Germinal center (tissue), 1 donor: ENCODE measurements around the gene TLR3.
"Not testable (repeated sequence)": the region's sequence is repeated elsewhere in the genome, so short reads cannot be mapped to it uniquely, and the experiment has no call there.

Source experiments
- DNase-seq: peaks from one replicate; pipeline ENCODE4 v3.0.0; 2012; ENCODE audit warnings: mixed read lengths, low spot score

The TLR3 gene

DNA sequence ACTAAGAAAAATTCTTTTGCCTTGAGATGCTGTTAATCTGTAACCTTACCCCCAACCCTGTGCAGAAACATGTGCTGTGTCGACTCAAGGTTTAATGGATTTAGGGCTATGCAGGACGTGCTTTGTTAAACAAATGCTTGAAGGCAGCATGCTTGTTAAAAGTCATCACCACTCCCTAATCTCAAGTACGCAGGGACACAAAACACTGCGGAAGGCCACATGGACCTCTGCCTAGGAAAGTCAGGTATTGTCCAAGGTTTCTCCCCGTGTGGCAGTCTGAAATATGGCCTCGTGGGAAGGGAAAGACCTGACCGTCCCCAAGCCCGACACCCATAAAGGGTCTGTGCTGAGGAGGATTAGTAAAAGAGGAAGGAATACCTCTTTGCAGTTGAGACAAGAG, 18.8 kb upstream of the TLR3 start:
- not testable (repeated sequence) for DNase-seq

DNA sequence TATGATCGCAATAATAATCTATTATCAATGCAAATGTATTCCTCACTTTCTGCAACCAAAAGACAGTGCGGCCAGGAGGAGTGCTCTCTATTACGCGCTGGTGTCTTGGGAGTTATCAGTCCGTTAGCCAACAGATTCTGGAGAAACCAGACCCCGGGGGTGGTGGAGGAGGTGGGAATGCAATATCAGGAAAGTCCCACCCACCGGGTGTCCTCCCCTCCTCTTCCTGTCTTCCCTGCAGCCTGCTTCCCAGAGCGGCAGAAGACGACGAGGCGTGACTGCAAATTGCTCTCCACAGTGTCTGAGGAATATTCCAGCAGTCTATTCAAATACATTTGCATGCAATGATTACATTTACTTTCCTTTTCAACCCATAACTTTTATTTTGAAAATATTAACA, 17.9 kb upstream of the TLR3 start:
- DNase-seq = no peak

DNA sequence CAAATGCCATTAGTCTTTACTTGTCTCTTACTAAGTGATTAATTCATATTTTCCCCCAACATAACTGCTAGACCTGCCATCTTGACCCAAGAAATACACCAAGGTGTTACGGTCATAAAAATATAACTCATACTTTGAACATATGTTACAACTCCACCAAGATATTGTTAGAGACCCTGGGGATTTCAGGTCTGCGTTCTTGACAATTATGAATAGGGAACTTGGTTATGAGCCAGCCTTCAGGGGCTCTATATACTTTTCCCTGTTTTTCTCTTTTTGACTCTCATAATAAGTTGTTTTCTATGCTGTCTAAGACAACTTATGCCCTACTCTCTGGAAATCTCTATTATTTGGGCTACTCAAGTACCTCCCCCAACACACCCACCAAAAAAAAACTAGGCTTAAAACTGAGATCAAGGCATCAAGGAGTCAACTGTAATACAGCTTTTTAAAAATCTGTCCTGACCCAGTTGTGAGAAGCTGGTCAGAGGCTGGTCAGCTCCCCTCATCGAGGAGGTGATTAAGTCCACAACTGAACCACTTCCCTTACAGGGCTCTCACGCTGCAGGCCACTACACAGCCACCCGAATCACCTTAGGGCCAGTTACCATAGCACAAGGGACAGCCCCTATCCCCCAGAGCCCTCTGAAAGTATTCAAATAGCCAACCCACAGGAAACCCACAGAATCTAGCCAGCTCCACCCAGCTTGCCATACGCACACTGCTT, 10.5 kb upstream of the TLR3 start:
- peak; percentile 15 for DNase-seq

DNA sequence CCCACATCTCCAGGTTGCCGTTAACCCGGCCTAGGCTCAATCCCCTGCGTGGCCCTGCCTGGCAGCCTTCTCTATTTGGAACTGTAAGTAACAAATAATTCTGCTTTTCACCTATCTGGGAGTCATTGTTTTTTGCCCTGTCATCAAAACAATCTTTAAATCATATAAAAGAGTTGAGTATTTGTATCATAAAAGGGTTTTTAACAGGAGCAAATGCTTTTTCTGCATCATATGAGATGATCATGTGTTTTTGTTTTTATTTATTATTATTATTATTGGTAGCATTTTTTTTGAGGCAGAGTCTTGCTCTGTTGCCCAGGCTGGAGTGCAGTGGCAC, 10.0 kb upstream of the TLR3 start:
- no peak for DNase-seq

DNA sequence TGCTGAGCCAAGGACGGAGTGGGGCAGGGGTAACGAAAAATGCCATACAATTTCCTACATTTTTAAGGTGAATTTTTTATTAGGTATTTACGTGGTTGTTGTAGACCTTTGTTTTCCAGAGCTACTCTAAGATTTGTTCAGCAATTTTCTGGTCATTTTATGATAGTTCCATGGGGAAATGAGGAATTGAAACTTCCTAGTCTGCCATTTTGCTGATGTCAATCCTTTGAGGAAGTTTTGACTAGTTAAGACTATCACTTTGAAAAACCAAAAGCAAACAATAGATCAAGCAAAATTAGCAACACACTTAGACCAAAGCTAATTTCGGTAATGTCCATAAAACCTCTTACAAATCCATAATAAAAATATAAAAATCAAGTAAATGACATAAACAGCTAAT, 7.0 kb upstream of the TLR3 start:
- no peak for DNase-seq

DNA sequence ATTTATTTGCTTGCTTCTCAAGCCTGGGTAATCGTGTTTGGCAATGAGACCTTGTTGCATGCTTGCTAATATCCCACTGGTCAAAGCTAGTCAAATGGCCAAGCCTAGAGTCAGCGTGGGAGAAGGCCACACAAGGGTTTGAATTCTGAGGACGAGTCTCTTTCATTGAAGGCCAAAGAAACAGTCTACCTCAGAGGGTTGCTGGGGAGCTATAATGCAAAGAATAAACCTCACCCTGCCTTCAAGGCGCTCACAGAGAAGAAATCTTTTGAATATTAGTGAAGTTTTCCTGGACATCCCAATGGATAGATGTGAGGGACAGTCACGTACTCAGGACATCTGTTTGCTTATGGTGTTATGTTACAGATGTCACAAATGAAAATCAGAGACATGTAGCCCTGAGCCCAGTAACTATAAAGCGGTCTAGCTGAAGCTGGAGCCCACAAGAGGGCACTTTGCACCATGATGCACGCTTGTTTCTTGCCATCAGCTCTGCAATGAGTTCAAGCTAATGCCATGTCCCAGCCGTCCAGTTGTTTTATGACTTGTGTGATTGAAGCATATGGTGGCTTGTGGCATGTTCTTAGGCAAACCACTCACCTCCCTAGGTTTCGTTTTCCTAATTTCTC, 1.1 kb upstream of the TLR3 start:
- no peak for DNase-seq

DNA sequence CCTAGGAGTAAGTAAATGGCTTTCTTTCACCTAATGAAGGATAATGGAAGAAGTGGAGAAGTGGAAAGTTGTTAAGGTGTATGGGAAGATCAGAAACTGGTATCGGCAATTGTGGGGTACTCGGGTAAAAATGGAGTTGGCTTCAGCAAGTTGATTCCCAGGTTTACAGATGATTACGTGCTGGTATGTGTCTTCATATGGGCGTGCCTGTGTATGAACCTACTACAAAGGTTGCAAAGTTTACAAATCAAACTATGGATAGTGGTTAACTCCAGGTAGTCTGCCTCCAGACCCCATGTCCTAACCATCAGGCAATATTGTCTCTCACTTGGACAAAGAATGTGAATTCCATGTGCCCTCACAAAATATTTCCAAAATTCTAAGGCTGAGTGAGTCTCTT, 773 bp downstream of the TLR3 start:
- DNase-seq = no peak

DNA sequence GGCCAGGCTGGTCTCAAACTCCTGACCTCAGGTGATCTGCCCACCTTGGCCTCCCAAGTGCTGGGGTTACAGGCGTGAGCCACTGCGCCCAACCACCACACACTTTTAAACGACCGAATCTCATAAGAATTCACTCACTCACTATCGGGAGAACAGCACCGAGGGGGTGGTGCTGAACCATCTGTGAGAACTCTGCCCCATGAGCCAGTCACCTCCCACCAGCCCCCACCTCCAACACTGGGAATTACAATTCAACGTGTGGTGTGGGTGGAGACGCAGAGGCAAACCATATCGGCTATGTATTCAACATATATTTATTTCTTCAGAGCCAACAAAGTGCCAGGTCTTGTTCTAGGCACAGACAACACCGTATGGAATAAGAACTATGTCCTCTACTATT, 3.6 kb downstream of the TLR3 start:
- DNase-seq = no peak

DNA sequence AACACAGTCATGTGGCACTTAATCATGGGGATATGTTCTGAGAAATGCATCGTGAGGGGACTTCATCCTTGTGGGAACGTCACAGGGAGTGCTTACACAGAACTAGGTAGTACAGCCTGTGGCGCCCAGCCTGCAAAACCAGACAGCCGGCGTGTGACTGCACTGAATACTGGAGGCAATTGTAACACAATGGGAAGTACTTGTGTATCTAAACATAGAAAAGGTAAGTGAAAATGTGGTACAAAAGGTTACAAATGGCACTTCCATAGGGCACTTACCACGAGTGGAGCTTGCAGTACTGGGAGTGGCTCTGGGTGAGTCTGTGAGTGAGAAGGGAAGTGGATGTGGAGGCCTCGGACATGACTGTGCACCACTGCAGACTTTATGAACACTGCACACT, 5.2 kb downstream of the TLR3 start:
- no peak for DNase-seq

DNA sequence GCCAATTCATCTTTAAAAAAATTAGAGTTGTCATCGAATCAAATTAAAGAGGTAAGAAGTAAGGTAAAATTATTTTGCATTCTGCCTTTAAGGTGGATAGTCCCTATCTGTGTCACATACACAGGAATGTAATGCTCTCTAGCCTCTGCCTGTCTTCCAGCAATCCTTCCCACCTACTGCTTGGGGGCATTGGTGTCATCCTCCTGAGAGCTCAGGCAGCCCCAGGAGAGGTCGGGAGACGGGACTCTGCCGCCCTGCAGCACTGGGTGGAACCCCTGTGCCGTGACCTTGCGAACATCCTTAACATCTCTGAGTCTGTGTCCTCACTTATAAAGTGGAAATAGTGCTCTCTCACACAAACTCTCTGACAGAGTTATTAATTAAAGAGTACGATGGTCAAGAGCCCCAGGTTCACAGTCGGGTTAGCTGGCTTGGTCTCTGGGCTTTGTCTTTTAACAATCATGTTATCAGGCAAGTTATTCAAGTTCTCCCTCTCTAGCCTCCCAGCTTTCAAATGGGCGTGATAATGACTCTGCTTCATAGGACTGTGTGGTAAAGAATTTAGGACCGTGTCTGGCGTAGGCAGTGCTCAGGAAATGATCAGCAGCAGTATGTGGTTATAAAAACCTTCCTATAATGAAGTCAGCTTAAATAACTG, 10.2 kb downstream of the TLR3 start:
- no peak for DNase-seq

DNA sequence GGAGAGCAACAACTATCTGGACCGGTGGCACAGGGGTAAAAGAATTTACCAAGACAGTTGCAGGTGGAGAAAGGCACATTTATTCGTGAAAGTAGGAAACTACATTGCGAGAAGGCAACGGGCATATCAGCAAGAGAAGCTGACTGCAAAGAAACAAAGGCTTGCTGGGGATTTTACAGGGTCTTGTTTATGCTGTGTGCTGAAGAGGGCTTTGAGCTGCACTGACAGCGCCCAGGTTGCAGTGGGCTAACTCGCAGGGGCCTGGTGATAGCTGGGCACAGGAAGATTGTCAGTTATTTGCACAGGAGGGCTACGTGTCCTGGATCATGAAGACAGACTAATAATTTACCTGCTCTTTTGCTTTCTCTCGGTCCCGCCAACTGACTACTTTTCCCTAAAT, 10.7 kb downstream of the TLR3 start:
- no peak for DNase-seq

DNA sequence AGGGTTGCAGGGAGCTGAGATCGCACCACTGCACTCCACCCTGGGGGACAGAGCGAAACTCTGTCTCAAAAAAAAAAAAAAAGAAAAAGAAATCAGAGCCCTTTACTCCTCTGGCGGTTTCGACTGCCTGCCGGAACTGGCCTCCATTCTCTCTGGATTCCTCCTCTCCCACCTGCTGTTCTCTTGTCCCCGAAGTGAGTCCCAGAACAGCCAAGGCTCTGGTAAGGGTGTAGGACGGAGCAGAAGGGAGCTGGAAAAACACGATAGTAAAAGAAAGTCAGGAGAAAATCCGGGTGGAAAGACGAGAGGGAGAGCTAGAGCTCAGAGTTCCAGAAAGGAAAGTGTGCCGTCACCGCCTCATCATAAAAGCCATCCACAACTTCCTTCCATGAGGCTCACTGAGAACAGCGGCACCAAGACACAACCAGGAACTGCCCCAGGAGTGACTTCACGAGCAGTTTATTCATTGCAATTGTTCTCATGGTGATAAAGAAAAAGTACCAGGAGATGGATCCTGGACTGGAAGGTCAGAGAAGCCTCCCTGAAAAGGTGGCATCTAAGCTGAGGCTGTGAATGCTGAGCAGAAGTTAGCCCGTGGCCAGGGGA, 12.3 kb downstream of the TLR3 start:
- DNase-seq = no peak

DNA sequence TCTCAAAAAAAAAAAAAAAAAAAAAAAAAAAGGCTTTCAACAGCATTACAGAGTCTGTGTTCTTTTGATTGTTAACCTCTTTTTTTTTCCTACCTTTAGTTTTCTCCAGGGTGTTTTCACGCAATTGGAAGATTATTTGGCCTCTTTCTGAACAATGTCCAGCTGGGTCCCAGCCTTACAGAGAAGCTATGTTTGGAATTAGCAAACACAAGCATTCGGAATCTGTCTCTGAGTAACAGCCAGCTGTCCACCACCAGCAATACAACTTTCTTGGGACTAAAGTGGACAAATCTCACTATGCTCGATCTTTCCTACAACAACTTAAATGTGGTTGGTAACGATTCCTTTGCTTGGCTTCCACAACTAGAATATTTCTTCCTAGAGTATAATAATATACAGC, 13.3 kb downstream of the TLR3 start:
- DNase-seq = no peak

DNA sequence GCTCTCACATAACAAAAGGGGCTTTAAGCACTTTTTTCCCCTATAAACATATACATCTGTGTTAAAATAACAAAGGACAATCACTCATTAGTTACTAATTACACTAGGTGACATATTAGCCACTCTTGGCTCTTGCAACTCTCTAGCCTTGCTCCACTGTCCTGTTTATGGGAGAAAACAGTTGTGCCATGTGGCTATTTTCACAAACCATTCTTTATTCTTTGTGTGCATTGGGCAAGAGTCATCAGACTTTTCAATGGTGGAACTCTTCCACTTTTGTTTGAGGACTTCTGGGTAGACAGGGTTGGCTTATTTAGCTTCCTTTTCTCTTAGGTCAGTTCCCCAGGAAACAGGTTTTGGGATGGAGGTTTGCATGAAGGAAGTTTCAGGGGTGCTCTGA, 19.6 kb downstream of the TLR3 start:
- DNase-seq = no peak

DNA sequence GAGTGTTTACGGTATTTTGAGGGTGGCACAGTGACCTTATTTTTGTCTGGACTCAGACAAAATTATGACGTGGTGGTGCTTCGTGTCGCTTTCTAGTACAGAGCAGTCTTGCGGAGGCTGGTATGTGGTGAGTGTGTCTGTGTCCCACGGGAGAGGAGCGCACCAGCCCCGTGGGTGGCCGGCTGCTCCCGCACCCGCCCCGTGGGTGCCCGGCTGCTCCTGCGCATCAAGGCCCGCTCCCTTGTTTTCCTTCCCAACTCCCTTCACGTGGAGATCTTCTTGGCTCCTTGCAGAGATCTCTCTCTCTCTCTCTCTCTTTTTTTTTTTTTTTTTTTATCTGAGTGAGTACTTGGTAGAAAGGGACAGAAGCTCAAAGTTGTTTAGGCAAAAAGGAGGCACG, 23.3 kb downstream of the TLR3 start:
- no peak for DNase-seq

DNA sequence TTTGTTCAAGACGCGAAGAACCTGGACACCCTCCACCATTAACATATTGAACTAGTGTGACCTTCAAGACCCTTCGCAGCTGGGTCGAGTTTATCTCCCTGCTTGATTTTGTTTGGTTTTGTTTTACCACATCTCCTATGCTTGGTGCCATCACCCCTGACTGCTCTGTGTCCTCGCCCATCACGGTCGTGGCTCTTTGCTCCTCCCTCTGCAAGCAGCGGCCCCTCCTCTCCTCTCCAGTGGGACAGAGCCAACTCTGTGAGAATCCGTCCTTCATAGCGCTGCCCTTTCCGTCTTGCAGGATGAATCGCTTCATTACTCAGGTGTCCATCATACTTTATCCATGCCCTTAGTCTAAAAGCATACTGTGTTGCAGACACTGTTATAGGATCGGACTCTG, 26.4 kb downstream of the TLR3 start:
- no peak for DNase-seq

DNA sequence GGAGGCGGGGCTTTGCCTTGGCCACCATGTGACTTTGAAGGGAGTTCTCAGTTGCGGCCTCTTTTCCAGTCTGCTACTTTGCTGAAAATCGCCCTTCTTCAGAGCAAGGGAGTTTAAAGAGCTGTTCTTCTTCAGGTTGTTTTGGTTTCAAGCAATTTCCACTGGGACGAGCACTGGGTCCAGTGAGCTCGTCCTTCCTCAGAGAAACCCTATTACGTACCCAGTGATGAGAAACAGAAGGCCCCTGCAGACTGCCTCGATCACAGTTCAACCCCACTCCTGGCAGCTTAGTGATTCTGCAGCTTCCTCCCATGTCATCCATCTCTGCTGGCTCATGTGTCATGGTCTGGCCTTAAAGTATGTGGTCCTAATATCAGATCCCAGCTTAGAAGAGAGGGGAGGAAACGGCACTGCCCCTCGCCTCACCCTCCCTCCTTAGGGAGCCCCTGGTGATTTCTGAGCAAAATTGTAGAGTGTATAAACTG, 27.8 kb downstream of the TLR3 start:
- DNase-seq = no peak

DNA sequence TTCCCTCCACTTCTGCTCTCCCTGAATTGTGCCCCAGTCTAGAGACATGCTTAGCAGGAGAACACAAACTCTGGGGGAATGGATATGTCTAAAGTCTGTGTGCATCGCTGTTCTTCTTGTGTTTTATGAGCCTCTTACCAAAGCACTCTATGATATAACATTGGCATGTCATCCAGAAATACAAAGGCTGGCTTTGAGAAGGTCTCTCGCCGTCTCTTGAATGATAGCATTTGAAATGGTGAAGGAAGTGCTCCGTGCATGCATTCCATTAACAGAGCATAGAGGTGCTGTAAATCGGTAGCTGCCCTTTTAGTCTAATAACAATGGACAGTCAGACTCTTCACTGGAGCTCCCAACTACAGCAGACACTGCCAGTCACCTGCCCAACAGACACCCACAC, 28.4 kb downstream of the TLR3 start:
- no peak for DNase-seq

DNA sequence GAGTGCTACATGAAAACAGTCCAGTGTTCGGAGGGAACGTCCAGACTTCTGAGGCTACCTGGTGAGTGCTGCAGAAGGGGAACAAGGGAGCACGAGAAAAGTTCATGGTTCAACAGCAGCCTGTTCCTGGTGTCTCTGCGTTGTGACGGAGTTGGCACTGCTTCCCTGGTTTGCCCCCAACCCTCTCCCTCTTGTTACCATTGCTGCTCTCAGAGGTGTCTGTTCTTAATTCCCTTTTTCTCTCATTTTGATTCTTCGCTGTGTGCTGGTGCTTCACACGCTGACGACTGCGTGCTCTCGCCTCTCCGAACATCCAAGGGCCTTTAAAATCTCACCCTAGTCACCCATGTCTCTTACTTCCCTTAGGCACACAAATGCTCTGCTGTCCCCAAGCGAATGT, 34.0 kb downstream of the TLR3 start:
- no peak for DNase-seq

DNA sequence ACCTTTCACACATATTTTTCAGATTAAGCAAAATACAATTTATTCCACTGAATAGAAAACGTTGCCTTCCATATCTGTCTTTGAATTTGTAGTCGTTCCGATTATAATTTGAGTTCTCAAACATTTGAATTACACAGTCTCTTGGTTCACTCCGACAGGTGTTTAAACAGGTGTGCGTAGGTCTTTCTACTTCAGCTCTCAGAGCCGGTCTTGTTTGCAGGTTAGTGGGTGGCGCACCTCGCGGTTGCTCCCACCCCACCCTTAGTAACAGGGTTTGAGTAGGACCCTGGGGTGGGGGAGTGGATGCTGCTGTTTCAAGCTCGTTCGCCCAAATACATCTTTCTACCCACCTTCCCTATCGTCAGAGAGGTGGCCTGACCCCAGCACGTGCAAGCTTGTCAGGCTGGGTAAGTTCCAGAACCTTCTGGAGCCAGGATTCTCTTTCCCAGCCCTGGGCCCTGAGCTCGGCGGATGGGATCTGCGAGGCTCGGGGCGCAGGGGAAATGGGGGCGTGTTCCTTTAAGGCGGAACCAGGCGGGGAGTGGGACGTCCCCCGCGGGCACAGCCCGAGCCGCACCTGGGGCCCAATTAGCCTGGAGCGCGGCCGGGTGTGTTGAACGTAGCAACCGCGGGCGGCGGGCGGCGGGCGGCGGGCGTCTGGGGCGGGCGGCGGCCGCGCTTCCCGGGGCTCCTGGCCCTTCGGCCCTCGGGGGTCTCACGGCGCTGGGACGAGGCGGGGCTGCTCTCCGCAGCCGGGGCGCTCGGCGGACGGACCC, 35.3 kb downstream of the TLR3 start, which contains the start of gene FAM149A:
FAM149A (plus strand) TSS at position 591 of the 776 bp plus-strand sequence.
- DNase-seq = peak; percentile 78

DNA sequence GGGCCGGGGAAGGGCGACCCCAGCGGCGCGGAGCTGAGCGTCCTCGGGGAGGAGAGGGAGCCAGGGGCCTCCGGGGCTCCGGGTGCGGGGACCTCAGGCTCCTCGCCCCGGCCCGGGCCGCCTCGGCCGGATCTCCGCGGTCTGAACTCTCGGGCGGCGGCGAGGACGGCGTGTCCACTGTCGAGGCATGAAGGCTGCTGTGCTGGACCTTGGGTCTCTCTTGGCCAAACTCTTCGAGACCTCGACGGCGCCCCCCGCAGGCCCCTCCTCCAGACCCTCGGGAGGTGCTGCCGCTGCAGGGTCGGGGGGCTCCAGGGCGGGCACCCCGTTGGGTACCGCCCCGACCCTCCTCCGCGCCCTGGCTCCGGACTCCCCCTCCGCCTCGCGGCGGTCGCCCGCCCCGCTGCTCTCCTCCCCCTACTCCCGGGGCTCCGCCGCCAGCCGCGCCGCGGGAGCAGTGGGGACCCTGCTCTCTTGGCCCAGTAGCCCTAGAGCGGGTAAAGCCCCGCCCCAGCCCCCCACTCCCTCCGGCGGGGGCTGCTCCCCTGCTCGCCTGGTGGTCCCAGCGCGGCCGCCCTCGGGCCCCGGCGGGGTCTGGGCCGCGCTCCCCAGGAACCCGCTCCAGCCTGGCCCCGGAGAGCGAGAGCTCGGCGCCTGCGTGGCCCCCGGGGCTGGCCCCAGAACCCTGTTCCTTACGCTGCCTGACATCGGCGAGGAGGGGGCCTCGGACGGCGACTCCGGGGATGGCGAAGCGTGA, 36.1 kb downstream of the TLR3 start:
- DNase-seq = peak; percentile 42
